ENCODE measurements around the gene TRAPPC11. TPM values are rescaled to one million over a fixed set of nuclear protein-coding genes. Genes with fewer than 3 reads are reported as not detected.

TRAPPC11 gene
- total and polyA plus RNA-seq, 9 of the 15 experiments (the other 6 are each of a cell fraction or from before 2014, with no cell fraction given): 11.6 to 49.0 (median 28.7) TPM

- BruUV-seq (replicated peaks): no TSS peak
- H2AFZ ChIP-seq (ENCODE audit: low read depth, low read length): no peak overlapping the region
- CTCF ChIA-PET (ENCODE audit: low intra/inter-chr PET ratio): no interaction called here
- H3K4me3 ChIP-seq: no peak overlapping the region
- intact Hi-C loops (cut with micrococcal nuclease) (no loop called here), in situ Hi-C loops (cut with MboI) (no loop called here)
- no peak for DNase-seq (ENCODE audit: extremely low read depth in 1 of 4, low spot score in 3 of 4)
- H3K9me1 ChIP-seq (ENCODE audit: control insufficient read depth, insufficient read depth, low read length): peaks cover 3% of the 10 kb centered on the region
- no peak overlapping the region for H3K27ac ChIP-seq (ENCODE audit: extremely low read depth, low read depth, low read length)
- H3K27me3 ChIP-seq (ENCODE audit: control insufficient read depth in 2 of 2, insufficient read depth in 2 of 2, low read length in 2 of 2): peaks cover 33 to 52% of the 10 kb centered on the region in 2 experiments
- no peaks in the 10 kb centered on the region for H3K79me2 ChIP-seq (ENCODE audit: control insufficient read depth, insufficient read depth, low read length)
- FAIRE-seq: no peak
- H3K9ac ChIP-seq (ENCODE audit: insufficient read depth in 1 of 2, low read depth in 2 of 2, low read length in 2 of 2): no peak overlapping the region
- ATAC-seq: peak; percentile 26; the same call in 2 of the 3 replicates
- POLR2A ChIA-PET: no interaction called here
- H3K4me1 ChIP-seq (replicated peaks in 1 of 2; ENCODE audit: control insufficient read depth in 2 of 2, insufficient read depth in 2 of 2, low read length in 2 of 2): no peaks in the 10 kb centered on the region; a peak in 1 of 5 replicates
- H3K36me3 ChIP-seq (ENCODE audit: control insufficient read depth, insufficient read depth, low read length): no peaks in the 10 kb centered on the region
- H4K20me1 ChIP-seq (replicated peaks; ENCODE audit: control insufficient read depth, insufficient read depth, low read length): no peaks in the 10 kb centered on the region
- WGBS (ENCODE audit: insufficient coverage, low coverage, missing lambda C conversion rate): under 1% methylated on average over 10 of the region's 11 CpGs
- H3K9me3 ChIP-seq (replicated peaks; ENCODE audit: control insufficient read depth, insufficient read depth, low read depth, low read length): no peaks in the 10 kb centered on the region
- H3K4me2 ChIP-seq (ENCODE audit: insufficient read depth, low read length): no peak overlapping the region
- TF ChIP-seq BRD9 (IDR thresholded peaks at IDR 0.05; ENCODE audit: low read depth, partially characterized antibody) (no peak), NCOA2 (IDR thresholded peaks at IDR 0.05; ENCODE audit: partially characterized antibody in 2 of 2) (no peak), MNT (conservative IDR thresholded peaks at IDR 0.05) (no peak), ZNF253 (CRISPR knock-in tag; conservative IDR thresholded peaks at IDR 0.05) (no peak), OTX1 (CRISPR knock-in tag; IDR thresholded peaks at IDR 0.05) (no peak), U2AF2 (optimal IDR thresholded peaks at IDR 0.05; ENCODE audit: low read depth, low read length) (no peak), FOXA1 (IDR thresholded peaks at IDR 0.05; ENCODE audit: borderline replicate concordance) (no peak), HCFC1 (IDR thresholded peaks at IDR 0.05; ENCODE audit: low read depth, low read length) (no peak), SRF (CRISPR knock-in tag; IDR thresholded peaks at IDR 0.05) (no peak), ZFP36 (IDR thresholded peaks at IDR 0.05; ENCODE audit: low read depth, low read length, partially characterized antibody) (no peak), THRAP3 (IDR thresholded peaks at IDR 0.05; ENCODE audit: borderline replicate concordance) (no peak), SRSF7 (optimal IDR thresholded peaks at IDR 0.05; ENCODE audit: low read depth, low read length) (no peak), CUX1 (CRISPR knock-in tag; IDR thresholded peaks at IDR 0.05) (no peak), ADNP (tag; IDR thresholded peaks at IDR 0.05) (no peak), HES1 (IDR thresholded peaks at IDR 0.05; ENCODE audit: low read depth) (no peak), MEF2D (tag; conservative IDR thresholded peaks at IDR 0.05; ENCODE audit: low read depth) (no peak)
Observed at GRCh38 chr4:183733181-183733580, 74.1 kb downstream of the TRAPPC11 start.
